HG02759 (cell line): ENCODE data around the gene PSMG3.

Experiments used
- ATAC-seq: cut with Tn5 transposase; IDR thresholded peaks from one replicate; pipeline ENCODE4 v1.9.1; 2021; ENCODE audit warnings: mild to moderate bottlenecking, moderate library complexity; ENCODE audit not compliant: unreplicated experiment

Gene PSMG3

GRCh38 chr7:1580422-1581030 lies 10.7 kb upstream of the PSMG3 start:
- ATAC-seq: no peak

- peak; percentile 73 for ATAC-seq
Observed at GRCh38 chr7:1579481-1580421, 9.9 kb upstream of the PSMG3 start.

- ATAC-seq: no peak
Observed at GRCh38 chr7:1578513-1578912, 8.7 kb upstream of the PSMG3 start.

GRCh38 chr7:1576521-1577253 lies 6.9 kb upstream of the PSMG3 start:
- no peak for ATAC-seq

GRCh38 chr7:1575809-1576208 lies 6.0 kb upstream of the PSMG3 start:
- no peak for ATAC-seq

- ATAC-seq: no peak
Observed at GRCh38 chr7:1572111-1572822, 2.4 kb upstream of the PSMG3 start.

- no peak for ATAC-seq
Observed at GRCh38 chr7:1569440-1569832, 396 bp downstream of the PSMG3 start.

- no peak for ATAC-seq
Observed at GRCh38 chr7:1569016-1569415, 816 bp downstream of the PSMG3 start.

GRCh38 chr7:1567896-1568510 lies 1.8 kb downstream of the PSMG3 start:
- no peak for ATAC-seq

GRCh38 chr7:1567049-1567771 lies 2.6 kb downstream of the PSMG3 start:
- ATAC-seq: no peak

GRCh38 chr7:1566687-1567048 lies 3.2 kb downstream of the PSMG3 start:
- ATAC-seq: no peak

GRCh38 chr7:1564603-1565022 lies 5.2 kb downstream of the PSMG3 start:
- ATAC-seq: no peak

GRCh38 chr7:1563981-1564602 lies 5.7 kb downstream of the PSMG3 start:
- ATAC-seq: no peak

- ATAC-seq: no peak
Observed at GRCh38 chr7:1562597-1563051, 7.2 kb downstream of the PSMG3 start.

GRCh38 chr7:1562116-1562515 lies 7.7 kb downstream of the PSMG3 start:
- no peak for ATAC-seq

- ATAC-seq: no peak
Observed at GRCh38 chr7:1561036-1561940, 8.5 kb downstream of the PSMG3 start.

- ATAC-seq: no peak
Observed at GRCh38 chr7:1560620-1561031, 9.2 kb downstream of the PSMG3 start.
